Activated naive CD8-positive, alpha-beta T cell (primary cell): Measurements from ENCODE around the gene THAP5.

Source experiments
- H3K27ac Mint-ChIP-seq: one replicate; pipeline ENCODE4 v1.8.0; 2021; ENCODE audit warnings: mixed read lengths
- H3K27me3 Mint-ChIP-seq: one replicate; pipeline ENCODE4 v1.8.0; 2021; ENCODE audit warnings: mixed read lengths
- H3K36me3 Mint-ChIP-seq: one replicate; pipeline ENCODE4 v1.8.0; 2021; ENCODE audit warnings: mixed read lengths
- H3K4me1 Mint-ChIP-seq: one replicate; pipeline ENCODE4 v1.8.0; 2021; ENCODE audit warnings: low read depth, mixed read lengths
- H3K4me3 Mint-ChIP-seq: one replicate; pipeline ENCODE4 v1.8.0; 2021; ENCODE audit warnings: mild to moderate bottlenecking, mixed read lengths
- H3K9me3 Mint-ChIP-seq: one replicate; pipeline ENCODE4 v1.8.0; 2021; ENCODE audit warnings: low read depth, mixed read lengths

The THAP5 gene

DNA sequence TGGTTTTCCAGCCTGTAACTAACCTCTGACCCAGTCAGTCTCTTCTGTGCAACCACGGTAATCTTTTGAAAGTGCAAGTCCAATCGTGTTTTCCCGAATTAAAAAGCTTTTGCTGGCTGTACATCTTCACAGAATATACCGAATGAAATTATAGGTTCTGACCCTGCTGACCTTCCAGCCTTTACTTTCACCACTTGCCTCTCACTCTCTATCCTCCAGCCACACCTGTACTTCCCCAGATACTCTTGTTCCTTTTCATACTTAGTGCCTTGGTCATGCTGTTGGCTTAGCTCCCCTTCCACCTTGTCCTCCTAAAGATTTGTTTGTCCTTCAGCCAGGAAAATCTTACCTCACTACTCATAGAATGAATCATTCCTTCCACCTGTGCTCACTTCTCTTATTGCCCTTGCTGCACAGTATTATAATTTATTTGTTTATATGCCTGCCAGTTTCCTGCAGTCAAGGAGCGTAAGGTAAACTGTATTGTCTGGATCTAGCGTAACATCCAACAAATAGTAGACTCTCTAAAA is 41.3 kb downstream of the THAP5 start:
- H3K27me3 Mint-ChIP-seq = peaks cover 4% of the 10 kb centered on the region
- peak overlapping the region; percentile 52 for H3K27ac Mint-ChIP-seq
- H3K9me3 Mint-ChIP-seq = no peaks in the 10 kb centered on the region
- H3K4me1 Mint-ChIP-seq = peaks cover 24% of the 10 kb centered on the region
- H3K36me3 Mint-ChIP-seq = no peaks in the 10 kb centered on the region
- no peak overlapping the region for H3K4me3 Mint-ChIP-seq

DNA sequence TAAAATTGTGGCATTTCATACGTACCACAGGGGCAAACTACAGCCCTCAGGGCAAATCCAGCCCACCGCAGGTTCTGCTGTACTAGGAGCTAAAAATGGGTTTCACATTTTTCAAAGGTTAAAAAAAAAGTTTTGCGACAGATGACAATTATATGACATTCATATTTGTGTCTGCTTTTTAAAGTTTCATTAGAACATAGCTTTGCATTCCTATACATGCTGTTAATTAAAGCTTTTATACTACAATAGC is 42.8 kb downstream of the THAP5 start:
- Mint-ChIP-seq H3K36me3 (no peaks in the 10 kb centered on the region), H3K9me3 (no peaks in the 10 kb centered on the region), H3K27me3 (no peaks in the 10 kb centered on the region), H3K4me3 (peak overlapping the region; percentile 95), H3K27ac (peak overlapping the region; percentile 97), H3K4me1 (peaks cover 37% of the 10 kb centered on the region)

- Mint-ChIP-seq H3K27ac (peak within 1 kb of the TSS; percentile 97), H3K9me3 (no peaks in the 10 kb centered on the region), H3K27me3 (no peaks in the 10 kb centered on the region), H3K4me1 (peaks cover 42% of the 10 kb centered on the region), H3K4me3 (peak within 1 kb of the TSS; percentile 95), H3K36me3 (peaks cover 4% of the 10 kb centered on the region)
These were observed 43.3 kb downstream of the THAP5 start, which contains the start of gene PNPLA8 for GRCh38 chr7:108525985-108526767. PNPLA8 (minus strand) TSS chr7:108526135; CDS start chr7:108515491, 10,644 bp downstream.

DNA sequence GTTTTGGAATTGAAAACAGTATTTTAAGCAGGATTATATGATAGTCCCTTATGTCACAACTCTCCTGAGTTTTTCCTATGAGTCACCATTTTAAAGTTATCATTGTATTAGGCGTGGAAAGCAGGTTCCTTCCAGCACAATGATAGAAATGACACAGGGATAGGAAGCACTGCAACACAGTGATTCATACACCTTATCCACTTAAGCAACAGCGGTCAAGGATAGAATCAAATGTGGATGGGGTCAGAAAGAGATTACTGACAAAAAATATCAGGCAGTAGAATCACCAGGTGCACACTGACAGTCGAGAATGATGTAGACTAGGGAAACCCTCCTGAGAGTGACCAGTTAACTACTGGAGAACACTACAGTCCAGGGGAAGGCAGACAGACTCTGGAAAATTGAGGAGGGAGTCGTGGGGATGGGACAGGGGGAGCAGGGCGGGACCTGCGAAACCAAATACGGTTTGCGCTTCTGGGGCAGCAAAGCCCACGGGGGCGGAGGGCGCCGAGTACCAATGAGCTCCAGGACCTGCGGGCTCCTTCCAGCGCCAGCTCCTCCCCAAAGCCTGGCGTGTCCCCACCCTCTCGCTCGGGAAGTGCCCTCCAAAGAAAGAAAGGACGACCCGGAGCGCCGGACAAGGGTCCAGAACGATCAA is 44.0 kb downstream of the THAP5 start:
- H3K4me3 Mint-ChIP-seq = peak overlapping the region; percentile 95
- H3K27ac Mint-ChIP-seq = peak overlapping the region; percentile 97
- peaks cover 46% of the 10 kb centered on the region for H3K4me1 Mint-ChIP-seq
- H3K9me3 Mint-ChIP-seq = no peaks in the 10 kb centered on the region
- H3K36me3 Mint-ChIP-seq = peaks cover 5% of the 10 kb centered on the region
- no peaks in the 10 kb centered on the region for H3K27me3 Mint-ChIP-seq

GRCh38 chr7:108522780-108523179 is 46.7 kb downstream of the THAP5 start:
- H3K9me3 Mint-ChIP-seq = no peaks in the 10 kb centered on the region
- peak overlapping the region; percentile 46 for H3K27ac Mint-ChIP-seq
- peaks cover 11% of the 10 kb centered on the region for H3K36me3 Mint-ChIP-seq
- peaks cover 60% of the 10 kb centered on the region for H3K4me1 Mint-ChIP-seq
- no peaks in the 10 kb centered on the region for H3K27me3 Mint-ChIP-seq
- peak overlapping the region; percentile 8 for H3K4me3 Mint-ChIP-seq

DNA sequence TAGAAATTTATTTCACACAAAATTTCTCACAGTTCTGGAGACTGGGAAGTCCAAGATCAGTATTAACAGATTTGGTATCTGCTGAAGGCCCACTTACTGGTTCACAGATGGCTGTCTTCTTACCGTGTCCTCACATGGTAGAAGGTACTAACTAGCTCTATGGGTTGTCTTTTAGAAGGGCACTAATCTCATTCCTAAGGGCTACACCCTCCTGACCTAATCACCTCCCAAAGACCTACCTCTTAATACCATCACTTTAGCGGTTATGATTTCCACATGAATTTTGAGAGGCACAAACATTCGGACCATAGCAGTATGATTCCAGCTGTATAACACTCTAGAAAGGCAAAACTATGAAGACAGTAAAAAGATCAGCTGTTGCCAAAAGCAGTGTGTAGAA is 51.6 kb downstream of the THAP5 start:
- Mint-ChIP-seq H3K4me1 (peaks cover 45% of the 10 kb centered on the region), H3K27me3 (no peaks in the 10 kb centered on the region), H3K36me3 (peaks cover 20% of the 10 kb centered on the region), H3K4me3 (no peak overlapping the region), H3K9me3 (no peaks in the 10 kb centered on the region), H3K27ac (no peak overlapping the region)

DNA sequence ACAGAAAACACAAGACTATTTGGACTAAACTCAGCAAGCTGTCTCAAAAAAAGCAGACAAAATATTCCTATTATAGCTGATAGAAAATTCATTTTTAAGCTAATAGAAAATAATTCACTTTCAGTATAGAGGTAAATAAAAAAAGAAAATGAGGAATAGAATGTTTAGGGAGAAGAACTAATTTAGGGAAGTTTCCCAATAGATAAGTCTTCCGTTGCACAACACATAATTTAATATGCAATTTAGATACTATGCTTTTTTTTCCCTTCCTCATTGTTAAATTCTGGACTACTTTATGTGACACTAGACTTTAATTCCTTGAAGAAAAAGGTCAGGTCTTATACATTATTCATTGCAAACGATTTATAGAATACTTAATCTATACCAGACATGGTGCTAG is 53.9 kb downstream of the THAP5 start:
- no peak overlapping the region for H3K27ac Mint-ChIP-seq
- H3K4me3 Mint-ChIP-seq = no peak overlapping the region
- no peaks in the 10 kb centered on the region for H3K27me3 Mint-ChIP-seq
- peaks cover 26% of the 10 kb centered on the region for H3K36me3 Mint-ChIP-seq
- H3K4me1 Mint-ChIP-seq = peaks cover 26% of the 10 kb centered on the region
- no peaks in the 10 kb centered on the region for H3K9me3 Mint-ChIP-seq

GRCh38 chr7:108515013-108515412 is 54.5 kb downstream of the THAP5 start:
- Mint-ChIP-seq H3K9me3 (no peaks in the 10 kb centered on the region), H3K27me3 (no peaks in the 10 kb centered on the region), H3K4me1 (peaks cover 22% of the 10 kb centered on the region), H3K4me3 (no peak overlapping the region), H3K27ac (no peak overlapping the region), H3K36me3 (peaks cover 32% of the 10 kb centered on the region)
